ENCODE results near the gene SON. TPM values are rescaled to one million over a fixed set of nuclear protein-coding genes. Genes with fewer than 3 reads are reported as not detected.

Gene SON
- total RNA-seq, 1 experiment from 2014 or later, result 328 TPM

DNA sequence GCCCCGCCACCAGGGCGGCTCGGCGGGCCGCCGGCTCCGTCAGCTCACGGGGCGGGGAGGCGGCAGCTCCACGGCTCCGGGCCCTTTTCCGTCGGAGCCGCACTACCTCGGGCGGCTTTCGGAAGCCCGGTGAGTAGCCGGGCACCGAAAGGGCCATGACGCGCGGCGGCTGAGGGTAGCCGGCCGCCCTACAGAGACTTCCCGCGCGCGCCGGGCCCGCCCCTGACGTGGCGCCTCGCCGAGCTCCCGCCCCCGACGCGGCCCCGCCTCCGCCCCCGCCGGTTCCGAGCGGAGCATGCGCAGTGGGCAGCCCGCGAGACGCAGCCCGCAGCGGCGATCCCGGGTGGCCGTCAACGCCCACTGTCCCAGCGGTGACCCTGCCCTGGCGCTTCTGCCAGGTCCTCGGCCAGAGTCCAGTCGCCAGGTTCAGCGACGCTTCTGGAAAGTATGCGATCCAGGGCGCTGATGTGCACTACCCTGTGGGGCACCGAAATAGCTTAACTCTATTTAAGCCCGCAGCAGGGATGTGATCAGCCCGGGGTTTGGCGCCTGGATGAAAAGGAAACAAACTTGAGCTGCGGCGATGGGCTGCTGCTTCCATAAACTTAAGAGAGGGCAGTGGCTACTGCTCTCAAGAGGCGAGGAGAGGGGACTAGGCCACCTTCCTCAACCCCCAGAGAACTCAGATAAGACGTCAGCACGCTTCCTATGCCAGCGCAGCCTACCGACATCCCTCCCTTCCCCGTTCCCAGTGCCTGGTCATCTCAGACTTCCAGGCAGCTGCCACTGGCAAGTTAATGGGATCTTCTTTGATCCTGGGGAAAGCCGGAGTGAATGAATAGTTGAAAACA is 45.9 kb downstream of the SON start, which contains the start of gene DONSON:
Gene DONSON (minus strand): TSS at position 200 of the 851 bp plus-strand sequence. CDS start 43 bp downstream, at position 157.
- BruUV-seq (replicated peaks), result no TSS peak
- DNase-seq (ENCODE audit: low spot score), result peak; percentile 87
- intact Hi-C loops (cut with micrococcal nuclease; ENCODE audit: unreplicated experiment), result loop anchor here (5.0 kb wide), 1 partner anchor 46 kb away; the partner anchor contains the start of genes GART and SON
- Histone ChIP-seq H3K4me1 (ENCODE audit: insufficient read depth, low read length, poor library complexity, severe bottlenecking) (peaks cover 8% of the 10 kb centered on the region), H3K36me3 (ENCODE audit: insufficient read depth, low read length, poor library complexity, severe bottlenecking) (peaks cover 26% of the 10 kb centered on the region), H3K9me3 (ENCODE audit: low read depth, low read length, poor library complexity, severe bottlenecking) (no peaks in the 10 kb centered on the region), H3K4me3 (ENCODE audit: low read depth, low read length, poor library complexity, severe bottlenecking) (peak within 1 kb of the TSS; percentile 98), H3K27me3 (replicated peaks; ENCODE audit: insufficient read depth, low read depth, low read length, poor library complexity) (no peaks in the 10 kb centered on the region), H3K27ac (ENCODE audit: low read depth, low read length, poor library complexity, severe bottlenecking) (peak within 1 kb of the TSS; percentile 96)
- TF ChIP-seq, protein P1, sequence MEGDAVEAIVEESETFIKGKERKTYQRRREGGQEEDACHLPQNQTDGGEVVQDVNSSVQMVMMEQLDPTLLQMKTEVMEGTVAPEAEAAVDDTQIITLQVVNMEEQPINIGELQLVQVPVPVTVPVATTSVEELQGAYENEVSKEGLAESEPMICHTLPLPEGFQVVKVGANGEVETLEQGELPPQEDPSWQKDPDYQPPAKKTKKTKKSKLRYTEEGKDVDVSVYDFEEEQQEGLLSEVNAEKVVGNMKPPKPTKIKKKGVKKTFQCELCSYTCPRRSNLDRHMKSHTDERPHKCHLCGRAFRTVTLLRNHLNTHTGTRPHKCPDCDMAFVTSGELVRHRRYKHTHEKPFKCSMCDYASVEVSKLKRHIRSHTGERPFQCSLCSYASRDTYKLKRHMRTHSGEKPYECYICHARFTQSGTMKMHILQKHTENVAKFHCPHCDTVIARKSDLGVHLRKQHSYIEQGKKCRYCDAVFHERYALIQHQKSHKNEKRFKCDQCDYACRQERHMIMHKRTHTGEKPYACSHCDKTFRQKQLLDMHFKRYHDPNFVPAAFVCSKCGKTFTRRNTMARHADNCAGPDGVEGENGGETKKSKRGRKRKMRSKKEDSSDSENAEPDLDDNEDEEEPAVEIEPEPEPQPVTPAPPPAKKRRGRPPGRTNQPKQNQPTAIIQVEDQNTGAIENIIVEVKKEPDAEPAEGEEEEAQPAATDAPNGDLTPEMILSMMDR (conservative IDR thresholded peaks at IDR 0.05; ENCODE audit: low read depth, low read length), result no peak
- no peak for TF ChIP-seq EZH2 (IDR thresholded peaks at IDR 0.05; ENCODE audit: borderline replicate concordance, low read depth, low read length, poor library complexity, severe bottlenecking)
- ChIA-PET CTCF (interaction anchor here (0.5 to 1.7 kb wide), 5 partner anchors 17 to 68 kb away, joined by 3 to 13 read pairs (median 4); no protein-coding TSS in a partner anchor), POLR2A (ENCODE audit: low non-redundant PET) (no interaction called here)

DNA sequence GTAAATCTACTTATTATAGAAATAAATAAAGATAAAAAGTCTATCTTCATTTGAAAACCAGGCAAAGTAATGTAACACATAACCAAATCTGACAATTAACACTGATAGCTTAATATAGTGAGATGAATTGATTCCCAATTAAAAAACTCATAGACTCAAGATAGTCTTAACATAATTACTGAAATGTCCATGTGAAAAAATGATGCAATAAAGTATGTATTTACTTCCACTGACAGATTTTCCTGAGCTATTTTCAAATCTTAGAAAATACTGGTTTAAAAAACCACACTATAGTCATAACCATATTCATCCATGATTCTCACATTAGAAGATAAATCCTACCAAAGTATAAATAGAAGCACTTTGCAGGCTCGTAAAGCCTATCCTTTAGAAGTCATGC is 55.2 kb downstream of the SON start:
- CTCF ChIA-PET, result interaction anchor here (1.2 kb wide), 1 partner anchor 12 kb away, joined by 3 read pairs; no protein-coding TSS in a partner anchor
- no peak for TF ChIP-seq EZH2 (IDR thresholded peaks at IDR 0.05; ENCODE audit: borderline replicate concordance, low read depth, low read length, poor library complexity, severe bottlenecking)
- TF ChIP-seq, protein P1 (conservative IDR thresholded peaks at IDR 0.05; ENCODE audit: low read depth, low read length), result no peak

DNA sequence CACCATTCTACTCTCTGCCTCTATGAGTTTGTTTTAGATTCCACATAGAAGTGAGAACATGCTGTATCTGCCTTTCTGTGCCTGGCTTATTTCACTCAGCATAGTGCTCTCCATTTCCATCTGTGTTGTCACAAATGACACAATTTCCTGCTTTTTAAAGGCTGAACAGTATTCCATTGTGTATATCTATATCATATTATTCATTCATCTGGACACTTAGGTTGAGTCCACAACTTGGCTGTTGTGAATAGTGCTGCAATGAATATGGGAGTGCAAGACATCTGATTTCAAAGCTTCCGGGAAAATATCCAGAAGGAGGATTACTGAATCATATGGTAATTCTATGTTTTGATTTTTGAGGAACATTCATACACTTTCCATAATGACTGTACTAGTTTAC is 65.7 kb downstream of the SON start:
- no peak for DNase-seq (ENCODE audit: low spot score)
- Histone ChIP-seq H3K4me3 (ENCODE audit: low read depth, low read length, poor library complexity, severe bottlenecking) (no peak overlapping the region), H3K9me3 (ENCODE audit: low read depth, low read length, poor library complexity, severe bottlenecking) (no peaks in the 10 kb centered on the region), H3K4me1 (ENCODE audit: insufficient read depth, low read length, poor library complexity, severe bottlenecking) (no peaks in the 10 kb centered on the region), H3K36me3 (ENCODE audit: insufficient read depth, low read length, poor library complexity, severe bottlenecking) (peaks cover 29% of the 10 kb centered on the region), H3K27ac (ENCODE audit: low read depth, low read length, poor library complexity, severe bottlenecking) (no peak overlapping the region), H3K27me3 (replicated peaks; ENCODE audit: insufficient read depth, low read depth, low read length, poor library complexity) (no peaks in the 10 kb centered on the region)
- TF ChIP-seq, protein P1 (conservative IDR thresholded peaks at IDR 0.05; ENCODE audit: low read depth, low read length), result no peak
- TF ChIP-seq EZH2 (IDR thresholded peaks at IDR 0.05; ENCODE audit: borderline replicate concordance, low read depth, low read length, poor library complexity, severe bottlenecking), result no peak
- no TSS peak for BruUV-seq (replicated peaks)
- POLR2A ChIA-PET (ENCODE audit: low non-redundant PET), result no interaction called here
- CTCF ChIA-PET, result interaction anchor here (0.5 to 1.0 kb wide), 3 partner anchors 12 to 50 kb away, joined by 3 read pairs; partner anchors contain the start of gene DONSON
- intact Hi-C loops (cut with micrococcal nuclease; ENCODE audit: unreplicated experiment), result loop anchor here (5.0 to 10.0 kb wide), 2 partner anchors 286 to 406 kb away; no protein-coding TSS in a partner anchor

More for the DNA sequence above, 55.2 kb downstream of the SON start:
- H3K36me3 ChIP-seq (ENCODE audit: insufficient read depth, low read length, poor library complexity, severe bottlenecking), result peaks cover 57% of the 10 kb centered on the region
- no peak overlapping the region for H3K4me3 ChIP-seq (ENCODE audit: low read depth, low read length, poor library complexity, severe bottlenecking)
- H3K27ac ChIP-seq (ENCODE audit: low read depth, low read length, poor library complexity, severe bottlenecking), result no peak overlapping the region
- POLR2A ChIA-PET (ENCODE audit: low non-redundant PET), result no interaction called here
- H3K9me3 ChIP-seq (ENCODE audit: low read depth, low read length, poor library complexity, severe bottlenecking), result no peaks in the 10 kb centered on the region
- BruUV-seq (replicated peaks), result no TSS peak
- DNase-seq (ENCODE audit: low spot score), result no peak
- H3K4me1 ChIP-seq (ENCODE audit: insufficient read depth, low read length, poor library complexity, severe bottlenecking), result no peaks in the 10 kb centered on the region
- intact Hi-C loops (cut with micrococcal nuclease; ENCODE audit: unreplicated experiment), result no loop called here
- H3K27me3 ChIP-seq (replicated peaks; ENCODE audit: insufficient read depth, low read depth, low read length, poor library complexity), result no peaks in the 10 kb centered on the region
